ENCODE data around the gene TLE1. TPM values are rescaled to one million over a fixed set of nuclear protein-coding genes. Genes with fewer than 3 reads are reported as not detected.
"Not testable (repeated sequence)": the region's sequence is repeated elsewhere in the genome, so short reads cannot be mapped to it uniquely, and the experiment has no call there.

TLE1 gene
- total RNA-seq, 2 donors from 2014 or later, result 15.0 to 15.2 TPM

DNA sequence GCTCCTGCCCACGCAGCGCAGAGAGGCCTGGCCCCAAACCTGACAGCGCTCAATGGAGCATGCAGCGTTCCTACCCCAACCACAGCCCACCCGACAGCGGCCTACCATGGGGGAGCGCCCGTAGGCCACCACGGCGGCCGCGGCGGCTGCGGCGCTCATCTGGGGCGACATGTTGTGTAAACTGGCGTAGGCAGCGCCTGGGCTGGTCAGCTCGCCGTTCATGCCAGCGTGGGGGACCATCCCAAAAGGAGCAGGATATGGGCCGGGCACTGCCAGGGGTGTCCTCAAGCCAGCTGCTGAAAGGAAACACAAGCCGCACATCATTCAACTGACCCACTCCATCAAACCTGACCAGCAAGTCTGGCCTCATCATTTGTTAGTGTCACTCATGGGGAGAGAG, 77.7 kb downstream of the TLE1 start:
- intact Hi-C loops (cut with DNase I), result loop anchor here in 1 of 2 donors (10.0 kb wide), 1 partner anchor 73 kb away; the partner anchor contains the start of gene TLE1
- DNase-seq, result no peak
- ATAC-seq, result no peak

DNA sequence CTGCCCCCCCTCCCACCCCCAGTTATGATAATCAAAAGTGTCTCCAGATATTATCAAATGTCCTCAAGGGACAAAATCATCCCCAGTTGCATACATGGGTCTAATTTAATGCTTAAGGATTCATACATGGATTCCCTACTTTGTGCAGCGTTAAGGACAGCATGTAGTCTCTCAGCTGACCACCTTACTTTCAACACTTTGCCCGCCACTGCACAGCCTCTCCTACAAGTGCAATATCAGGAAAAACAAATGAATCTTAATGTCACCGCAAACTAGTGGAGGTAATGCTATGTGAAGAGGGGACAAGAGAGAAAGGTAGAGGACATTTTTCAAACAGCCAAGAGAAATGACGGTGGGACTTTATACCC, 78.6 kb downstream of the TLE1 start:
- no peak for DNase-seq
- no peak for ATAC-seq
- intact Hi-C loops (cut with DNase I), result loop anchor here in 1 of 2 donors (10.0 kb wide), 1 partner anchor 74 kb away; the partner anchor contains the start of gene TLE1

DNA sequence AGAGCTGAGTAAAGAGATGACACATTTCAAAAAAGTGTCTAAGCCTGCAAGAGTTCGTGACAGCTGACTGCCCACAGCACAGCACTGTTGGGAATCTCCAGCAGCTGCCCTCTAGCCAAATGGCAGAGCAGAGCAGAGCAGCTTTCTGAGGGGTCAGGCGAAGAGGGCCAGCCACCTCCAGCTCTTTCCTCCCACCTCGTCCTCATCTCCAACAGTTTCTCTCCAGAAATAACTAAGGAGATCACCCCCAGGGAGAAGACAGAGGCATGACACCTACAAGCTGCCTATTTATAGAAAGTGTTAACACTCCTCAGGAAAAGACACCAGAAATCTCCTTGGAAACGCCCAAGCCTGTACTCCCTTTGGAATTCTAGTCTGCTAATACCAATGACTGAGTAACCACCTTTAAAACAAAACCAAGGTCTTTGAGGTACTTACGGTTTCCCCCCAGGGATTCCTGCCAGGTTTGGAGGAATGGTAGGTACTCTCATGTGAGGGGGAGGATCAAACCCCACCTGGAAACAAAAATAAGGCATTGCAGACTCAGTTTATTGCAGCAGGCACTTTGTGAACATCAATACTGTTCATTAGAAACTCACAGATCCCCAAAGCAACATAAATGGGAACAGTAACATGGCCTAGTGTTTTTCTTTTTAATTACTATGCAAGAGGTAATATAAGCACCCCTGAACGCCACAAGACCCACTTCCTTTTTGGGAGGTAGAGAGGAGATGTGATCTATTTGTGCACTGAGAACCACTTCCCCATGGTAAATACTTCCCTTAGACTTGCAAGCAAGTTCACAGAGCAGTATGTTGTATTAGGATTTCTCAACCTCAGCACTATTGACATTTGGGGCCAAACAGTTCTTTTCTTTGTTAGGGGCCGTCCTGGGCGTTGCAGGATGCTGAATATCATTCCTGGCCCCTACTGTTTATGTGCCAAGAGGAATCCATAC, 79.3 kb downstream of the TLE1 start:
- DNase-seq (no peak), ATAC-seq (peak in 1 of 2 donors; percentile 13)
- intact Hi-C loops (cut with DNase I), result loop anchor here in 1 of 2 donors (10.0 kb wide), 1 partner anchor 75 kb away; the partner anchor contains the start of gene TLE1

DNA sequence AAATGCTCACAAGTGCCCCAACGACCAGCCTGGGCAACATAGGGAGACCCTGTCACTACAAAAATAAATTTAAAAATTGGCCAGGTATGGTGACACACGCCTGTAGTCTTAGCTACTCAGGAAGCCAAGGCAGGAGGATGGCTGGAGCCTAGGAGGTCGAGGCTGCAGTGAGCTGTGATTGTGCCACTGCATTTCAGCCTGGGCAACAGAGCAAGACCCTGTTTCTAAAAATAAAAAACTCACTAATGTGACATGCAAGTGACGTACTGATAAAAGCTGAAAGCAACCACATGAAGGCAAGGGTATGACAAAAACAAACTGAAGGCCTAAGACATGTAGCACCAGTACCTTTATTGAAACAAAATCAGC, 81.1 kb downstream of the TLE1 start:
- no peak for ATAC-seq
- DNase-seq, result no peak
- intact Hi-C loops (cut with DNase I), result no loop called here

DNA sequence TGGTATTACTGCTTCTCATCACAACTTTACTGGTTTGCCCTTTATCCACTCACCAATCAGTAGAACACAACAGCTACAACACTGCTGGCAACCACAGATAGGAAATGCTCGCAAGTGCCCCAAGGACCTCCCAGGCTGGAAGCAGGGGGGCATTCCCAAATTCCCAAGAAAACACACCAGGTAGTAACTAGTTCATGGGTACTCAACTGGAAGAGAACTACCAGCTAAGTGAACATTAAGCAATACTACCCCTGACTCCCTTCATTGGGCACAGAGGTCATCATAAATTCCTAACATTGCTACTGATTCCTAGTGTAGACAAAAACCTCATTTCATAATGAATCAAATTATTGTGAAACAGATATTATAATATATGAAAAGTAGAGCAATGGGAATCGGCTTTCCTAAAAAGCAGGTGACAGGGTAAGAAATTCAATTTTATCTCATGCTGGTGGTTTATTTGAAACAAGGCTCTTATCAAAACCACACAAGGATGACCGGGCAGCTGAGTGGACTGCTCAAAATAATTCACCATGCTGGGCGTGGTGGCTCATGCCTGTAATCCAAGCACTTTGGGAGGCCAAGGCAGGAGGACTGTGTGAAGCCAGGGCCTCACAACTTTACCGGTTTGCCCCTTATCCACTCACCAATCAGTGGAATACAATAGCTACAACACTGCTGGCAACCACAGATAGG, 81.6 kb downstream of the TLE1 start:
- ATAC-seq (no peak), DNase-seq (no peak)
- intact Hi-C loops (cut with DNase I), result no loop called here

DNA sequence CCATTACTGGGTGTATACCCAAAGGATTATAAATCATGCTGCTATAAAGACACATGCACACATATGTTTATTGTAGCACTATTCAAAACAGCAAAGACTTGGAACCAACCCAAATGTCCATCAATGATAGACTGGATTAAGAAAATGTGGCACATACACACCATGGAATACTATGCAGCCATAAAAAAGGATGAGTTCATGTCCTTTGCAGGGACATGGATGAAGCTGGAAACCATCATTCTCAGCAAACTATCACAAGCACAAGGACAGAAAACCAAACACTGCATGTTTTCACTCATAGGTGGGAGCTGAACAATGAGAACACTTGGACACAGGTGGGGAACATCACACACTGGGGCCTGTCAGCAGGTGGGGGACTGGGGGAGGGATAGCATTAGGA, 83.1 kb downstream of the TLE1 start:
- intact Hi-C loops (cut with DNase I); ATAC-seq: not testable (repeated sequence)

DNA sequence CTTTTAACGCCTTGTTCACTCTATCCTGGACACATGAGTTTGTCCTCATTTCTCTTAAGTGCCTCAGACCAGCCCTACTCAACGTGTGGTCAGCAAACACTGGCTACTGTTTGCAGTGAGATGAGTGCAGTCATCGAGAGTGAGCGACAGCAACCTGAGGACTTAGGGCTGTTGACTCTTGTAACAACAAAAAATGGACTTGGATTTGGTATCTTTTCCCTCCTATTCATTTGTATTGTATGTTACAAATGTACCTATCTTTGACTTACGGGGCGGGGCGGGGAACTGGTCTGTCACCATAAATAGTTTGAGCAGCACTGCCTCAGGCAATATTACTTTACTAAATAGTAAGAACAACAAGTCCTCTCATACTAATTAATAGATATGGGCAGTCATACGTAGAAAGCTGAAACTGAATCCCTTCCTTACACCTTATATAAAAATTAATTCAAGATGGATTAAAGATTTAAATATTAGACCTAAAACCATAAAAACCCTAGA, 84.1 kb downstream of the TLE1 start:
- intact Hi-C loops (cut with DNase I), result no loop called here
- DNase-seq, result no peak
- no peak for ATAC-seq

More for the DNA sequence above, 83.1 kb downstream of the TLE1 start:
- not testable (repeated sequence) for DNase-seq

DNA sequence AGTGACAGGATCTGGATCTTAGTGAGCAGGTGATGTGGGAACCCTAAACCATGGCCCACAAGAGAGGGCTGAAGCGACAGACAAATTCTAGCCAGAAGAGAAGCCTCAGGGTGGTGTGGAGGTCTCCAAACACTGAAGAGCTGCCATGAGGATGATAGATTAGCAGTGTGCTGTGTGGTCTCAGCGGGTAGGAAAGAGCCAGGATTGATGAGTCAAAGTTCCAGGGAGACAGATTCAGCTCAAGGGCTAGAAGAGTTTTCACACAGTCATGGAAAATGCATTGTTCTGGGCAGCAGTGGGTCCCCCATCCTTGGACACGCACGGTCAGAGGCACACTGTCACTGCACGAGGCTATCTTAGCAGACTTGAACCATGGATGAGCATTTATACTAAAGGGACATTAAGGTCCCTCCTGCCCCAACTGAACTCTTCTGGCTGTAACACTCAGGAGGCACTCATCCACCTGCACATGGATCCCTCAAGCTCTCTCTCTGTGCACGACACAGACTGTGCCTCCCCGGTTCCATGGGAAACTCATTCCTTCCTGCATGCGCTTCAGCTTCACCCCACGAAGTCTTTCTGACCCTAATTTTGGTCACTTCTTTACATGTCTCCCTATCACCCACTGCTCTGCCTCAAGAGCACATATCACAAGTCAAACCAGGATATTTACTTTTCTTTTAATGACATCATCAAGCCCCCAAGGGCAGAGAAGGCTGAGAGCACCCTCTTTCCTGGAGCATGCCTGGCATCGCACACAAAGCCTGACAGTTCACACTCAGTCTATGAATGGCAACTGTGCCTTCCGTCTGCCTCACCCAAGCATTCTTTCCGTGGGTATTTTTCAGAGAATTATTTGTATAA, 84.8 kb downstream of the TLE1 start:
- no peak for ATAC-seq
- no peak for DNase-seq
- intact Hi-C loops (cut with DNase I), result no loop called here

DNA sequence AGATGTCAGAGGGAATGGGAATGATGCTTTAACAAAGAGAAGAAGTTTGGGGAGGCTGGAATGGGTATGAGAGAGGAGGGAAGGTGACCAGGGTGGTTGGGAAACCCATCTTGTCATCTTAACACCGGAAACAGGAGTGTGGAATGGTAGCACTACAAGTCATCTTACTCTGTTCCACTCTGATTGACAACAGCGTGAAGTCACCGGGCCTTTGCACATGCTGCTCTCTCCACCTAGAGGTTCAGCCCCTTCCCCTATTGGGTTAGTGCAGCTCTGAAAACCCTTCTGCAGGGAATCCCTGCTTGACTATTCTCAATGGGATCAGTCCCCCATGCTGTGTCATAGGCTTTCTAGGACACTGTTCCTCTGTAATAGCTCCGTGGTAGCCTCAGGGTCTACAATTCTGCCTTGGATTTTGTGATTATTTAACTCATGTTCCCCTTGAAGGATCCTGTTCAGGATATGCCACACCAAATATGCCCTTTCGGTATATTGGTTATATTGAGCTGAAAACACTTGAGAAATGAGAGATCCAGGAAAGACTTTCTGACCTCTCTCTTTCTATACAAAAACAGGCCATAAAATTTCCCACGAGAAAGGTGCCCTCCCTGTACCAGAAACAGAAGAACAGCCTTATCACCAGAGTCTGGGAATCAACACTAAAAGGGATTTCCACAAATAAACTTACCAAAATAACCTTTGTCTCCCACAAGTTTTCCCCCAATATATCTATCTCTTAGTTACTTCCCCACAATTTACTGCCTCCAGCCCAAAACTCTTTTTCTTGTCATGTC, 86.3 kb downstream of the TLE1 start:
- ATAC-seq (no peak), DNase-seq (no peak)

DNA sequence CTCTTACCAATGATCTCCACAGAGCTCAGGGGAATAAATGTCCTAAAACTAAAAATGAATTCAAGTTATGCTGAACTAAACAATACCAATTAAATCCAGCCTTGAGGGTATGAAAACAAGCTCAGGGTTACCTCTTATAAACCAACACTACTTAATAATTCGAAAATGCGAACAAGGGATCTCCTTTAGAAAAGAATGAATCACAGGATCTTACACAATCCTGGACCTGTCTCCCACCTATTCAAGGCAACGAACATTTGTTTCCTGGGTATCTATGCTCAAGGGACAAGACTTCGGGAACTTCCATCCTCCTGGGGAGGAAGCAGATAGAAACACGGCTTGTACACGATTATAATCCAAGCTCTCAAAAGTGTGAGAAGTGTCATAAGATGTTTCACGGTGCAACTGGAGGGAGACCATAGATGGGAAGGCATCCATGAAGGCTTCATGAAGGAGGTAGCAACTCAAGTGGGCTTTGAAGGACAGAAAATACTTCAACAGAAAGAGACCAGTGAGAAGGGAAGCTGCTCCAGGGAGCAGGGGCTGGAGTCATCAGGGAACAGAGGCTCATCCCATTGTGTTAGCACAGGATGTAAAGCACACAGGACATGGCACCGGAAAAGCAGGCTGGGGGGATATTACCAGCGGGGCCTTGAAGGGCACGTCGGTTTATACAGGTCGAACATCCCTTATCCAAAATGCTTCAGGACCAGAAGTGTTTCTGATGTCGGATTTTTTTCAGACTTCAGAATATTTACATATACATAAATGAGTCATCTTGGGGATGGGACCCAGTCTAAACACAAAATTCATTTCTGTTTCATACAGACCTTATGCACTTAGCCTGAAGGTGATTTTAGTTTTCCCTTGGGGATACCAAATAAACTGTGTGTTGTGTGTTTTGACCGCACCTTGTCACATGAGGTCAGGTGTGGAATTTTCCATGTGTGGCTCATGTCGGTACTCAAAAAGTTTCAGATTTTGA, 87.4 kb downstream of the TLE1 start:
- ATAC-seq (no peak), DNase-seq (no peak)
- intact Hi-C loops (cut with DNase I), result no loop called here

More for the DNA sequence above, 86.3 kb downstream of the TLE1 start:
- intact Hi-C loops (cut with DNase I), result no loop called here

DNA sequence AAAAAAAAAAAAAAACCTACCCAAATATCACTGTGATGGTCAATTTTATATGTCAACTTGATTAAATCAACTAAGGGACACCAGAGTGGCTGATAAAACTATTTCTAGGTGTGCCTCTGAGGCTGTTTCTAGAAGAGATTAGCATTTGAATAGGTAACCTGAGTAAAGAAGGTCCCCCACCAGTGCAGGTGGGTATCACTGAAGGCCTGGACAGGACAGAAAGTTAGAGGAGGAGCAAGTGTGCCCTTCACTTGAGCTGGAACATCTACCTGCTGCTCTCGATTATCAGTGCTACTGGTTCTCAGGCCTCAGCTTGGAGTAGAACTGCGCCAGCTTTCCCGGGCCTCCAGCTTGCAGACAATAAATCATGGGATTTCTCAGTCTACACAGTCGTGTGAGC, 88.7 kb downstream of the TLE1 start:
- ATAC-seq, result no peak
- no peak for DNase-seq
- intact Hi-C loops (cut with DNase I), result no loop called here

DNA sequence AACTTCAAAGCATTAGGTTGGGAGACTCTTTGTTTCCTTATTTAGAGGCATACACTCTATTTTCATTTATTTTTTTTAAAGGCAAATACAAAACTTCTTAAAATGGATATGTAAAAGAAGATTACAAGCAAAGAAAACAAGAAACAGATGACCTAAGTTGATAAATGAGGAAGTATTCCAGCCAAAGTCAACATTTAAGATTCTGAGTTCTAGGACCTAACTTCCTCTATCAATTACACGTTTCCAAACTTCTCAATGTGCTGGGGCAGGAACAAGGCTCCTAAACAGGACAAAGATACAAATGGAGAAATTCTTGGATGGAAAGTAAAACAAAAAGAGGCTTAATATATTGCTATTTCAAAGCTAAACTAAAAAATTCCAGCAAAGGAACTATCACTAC, 89.5 kb downstream of the TLE1 start:
- no peak for ATAC-seq
- intact Hi-C loops (cut with DNase I), result no loop called here

DNA sequence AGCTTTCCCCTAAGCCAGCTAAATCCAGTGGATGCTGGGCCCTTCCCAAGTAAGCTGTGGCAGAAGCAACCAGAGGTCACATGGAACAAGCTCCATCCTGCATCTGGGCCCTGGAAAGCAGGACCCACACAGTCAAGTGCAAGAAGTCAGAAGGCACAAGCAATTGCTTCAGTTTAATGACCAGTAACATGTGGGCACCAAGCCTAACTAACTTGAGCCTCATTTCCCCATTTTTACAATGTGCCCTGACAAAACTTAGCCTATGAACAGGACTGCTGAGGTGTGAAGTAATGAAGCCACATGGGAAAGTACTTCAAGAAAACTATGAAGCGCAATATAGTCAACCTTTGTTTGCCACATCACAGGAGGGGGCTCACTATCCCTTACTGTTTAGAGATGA, 90.5 kb downstream of the TLE1 start:
- intact Hi-C loops (cut with DNase I), result no loop called here
- no peak for DNase-seq

More for the DNA sequence above, 89.5 kb downstream of the TLE1 start:
- DNase-seq, result no peak

DNA sequence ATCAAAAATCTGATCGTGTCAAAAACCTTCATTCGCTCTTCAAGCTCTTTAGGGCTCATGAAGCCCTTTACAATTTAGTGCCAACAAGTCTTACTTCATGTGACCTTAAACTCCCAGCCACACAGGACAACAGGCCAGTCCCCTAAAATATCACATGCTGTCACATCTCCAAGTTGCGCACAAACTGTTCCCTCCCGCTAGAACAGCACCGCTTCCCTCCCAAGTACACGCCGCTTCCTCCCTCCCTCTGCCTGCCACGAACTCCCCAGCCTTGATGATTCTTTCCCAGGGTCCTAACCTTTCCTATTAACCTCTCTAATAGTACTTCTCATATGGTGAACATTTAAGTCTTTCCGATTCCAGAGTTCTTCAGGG, 91.2 kb downstream of the TLE1 start:
- DNase-seq (no peak), ATAC-seq (peak in 1 of 2 donors; percentile 11)
- intact Hi-C loops (cut with DNase I), result no loop called here

More for the DNA sequence above, 90.5 kb downstream of the TLE1 start:
- ATAC-seq, result no peak

DNA sequence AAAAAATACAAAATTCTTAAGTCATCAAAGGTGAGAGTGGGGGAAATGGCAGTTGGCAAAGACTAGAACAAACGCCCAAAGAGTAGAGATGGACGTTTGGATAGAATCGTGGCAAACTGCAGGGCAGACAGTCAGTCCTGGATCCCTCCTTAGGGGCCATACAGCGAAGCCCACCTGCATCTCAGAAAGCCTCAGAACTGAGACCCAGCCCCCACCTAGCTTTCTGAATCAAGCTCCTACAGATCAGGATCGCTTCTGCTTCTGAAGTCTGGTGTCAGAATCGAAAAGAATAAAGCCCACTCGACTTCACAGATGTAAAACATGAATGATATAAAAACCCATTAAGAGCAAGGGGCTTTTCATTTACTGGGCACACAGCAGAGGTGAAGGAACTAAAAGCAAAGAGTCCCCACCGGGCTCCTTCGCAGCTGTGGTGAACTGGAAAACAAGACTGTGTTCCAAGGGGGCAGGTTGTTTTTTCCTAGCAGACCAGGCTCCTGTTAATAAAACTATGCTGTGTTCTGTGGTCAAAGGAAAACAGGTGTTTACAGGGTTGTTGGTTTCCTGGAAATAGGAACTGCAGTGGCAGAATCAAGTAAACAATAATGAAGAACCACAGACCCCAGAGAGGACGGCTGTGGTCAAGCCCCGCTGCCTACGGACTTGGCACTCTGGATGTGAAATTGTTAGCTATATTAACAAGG, 91.8 kb downstream of the TLE1 start:
- intact Hi-C loops (cut with DNase I), result no loop called here
- ATAC-seq, result no peak
- DNase-seq, result no peak

DNA sequence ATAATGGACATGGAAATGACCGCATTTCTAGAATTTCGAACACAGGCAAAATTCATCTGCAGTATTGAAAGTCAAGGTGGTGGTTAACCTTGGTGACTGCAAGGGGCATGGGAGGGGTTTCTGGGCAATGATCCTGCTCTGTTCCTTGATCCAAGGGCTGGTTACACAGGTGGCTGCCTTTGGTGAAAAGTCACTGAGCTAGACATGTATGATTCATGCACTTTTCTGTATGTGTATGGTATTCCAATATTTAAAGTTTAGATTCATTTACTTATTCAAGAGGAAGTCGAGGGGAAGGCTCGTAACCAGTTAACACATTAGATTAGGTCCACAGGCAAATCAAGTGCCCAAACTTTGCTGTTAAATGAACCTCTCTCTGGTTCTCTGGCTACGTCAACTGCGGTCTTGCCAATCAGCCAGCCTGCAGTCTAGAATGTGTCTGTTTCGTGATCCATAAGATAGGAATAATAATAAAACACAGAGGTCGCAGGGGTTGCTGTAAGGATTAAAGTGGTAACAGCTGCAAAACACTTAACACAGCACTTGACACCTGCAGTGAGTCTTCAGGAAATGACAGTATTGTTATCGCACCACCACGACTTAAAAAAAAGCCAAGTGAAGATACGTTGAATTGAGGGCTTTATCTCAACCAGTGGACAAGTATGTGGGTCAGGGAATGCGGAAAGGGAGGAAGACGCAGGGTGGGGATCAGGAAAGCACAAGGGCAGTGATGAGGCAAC, 92.5 kb downstream of the TLE1 start:
- DNase-seq (no peak), ATAC-seq (peak in 1 of 2 donors; percentile 33)
- intact Hi-C loops (cut with DNase I), result no loop called here
